ENCODE results near the gene THSD4. TPM values are rescaled to one million over a fixed set of nuclear protein-coding genes. Genes with fewer than 3 reads are reported as not detected.
"Not testable (repeated sequence)": the region's sequence is repeated elsewhere in the genome, so short reads cannot be mapped to it uniquely, and the experiment has no call there.

Gene THSD4
- polyA plus RNA-seq, 3 donors, result 29.8 to 31.9 (median 30.7) TPM

DNA sequence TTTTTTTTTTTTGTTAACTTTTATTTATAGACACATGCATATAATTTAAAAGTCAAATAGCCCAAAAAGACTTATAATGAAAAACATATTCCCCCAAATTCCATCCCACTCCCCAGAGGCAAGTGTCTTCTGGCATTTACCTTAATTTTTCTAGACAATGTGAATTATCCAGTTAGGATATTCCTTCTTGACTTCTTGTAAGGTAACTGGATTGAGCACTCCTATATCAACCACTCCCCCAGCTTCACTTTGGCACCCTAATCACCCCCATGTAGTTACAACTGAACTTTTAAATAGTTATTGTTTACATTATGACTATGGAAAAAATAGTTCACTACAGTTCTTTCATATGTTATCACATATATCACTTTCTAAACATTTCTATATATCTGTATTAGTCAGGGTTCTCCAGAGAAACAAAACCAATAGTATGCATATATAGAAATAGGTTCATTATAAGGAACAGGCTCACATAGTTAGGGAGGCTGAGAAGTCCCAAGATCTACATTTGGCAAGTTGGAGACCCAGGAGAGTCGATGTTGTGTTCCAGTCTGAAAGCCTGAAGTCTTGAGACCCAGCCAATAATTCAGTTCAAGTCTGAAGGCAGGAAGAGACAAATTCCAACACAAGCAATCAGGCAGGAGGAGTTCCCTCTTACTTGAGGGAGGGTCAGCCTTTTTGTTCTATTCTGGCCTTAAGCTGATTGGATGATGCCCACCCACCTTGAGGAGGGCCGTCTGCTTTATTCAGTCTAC is 175.8 kb downstream of the THSD4 start:
- no peak for DNase-seq

DNA sequence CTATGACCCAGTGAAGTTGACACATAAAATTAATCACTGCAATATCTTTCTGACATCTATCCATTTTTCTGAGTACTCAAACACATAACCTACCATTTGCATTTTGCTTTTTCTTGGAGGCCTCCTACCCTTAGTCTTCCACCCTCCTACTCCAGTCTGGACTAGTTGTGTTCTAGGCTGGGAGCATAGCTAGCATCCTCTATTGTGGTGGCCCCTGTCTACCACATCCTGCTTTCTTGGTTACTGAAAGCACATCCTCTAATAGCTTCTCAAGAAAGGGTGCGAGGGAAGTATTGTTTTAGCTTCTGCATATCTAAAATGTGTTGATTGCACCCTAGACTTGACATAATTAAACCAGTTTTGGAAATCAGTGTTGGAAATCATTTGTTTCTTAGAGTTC is 176.5 kb downstream of the THSD4 start:
- DNase-seq, result no peak

DNA sequence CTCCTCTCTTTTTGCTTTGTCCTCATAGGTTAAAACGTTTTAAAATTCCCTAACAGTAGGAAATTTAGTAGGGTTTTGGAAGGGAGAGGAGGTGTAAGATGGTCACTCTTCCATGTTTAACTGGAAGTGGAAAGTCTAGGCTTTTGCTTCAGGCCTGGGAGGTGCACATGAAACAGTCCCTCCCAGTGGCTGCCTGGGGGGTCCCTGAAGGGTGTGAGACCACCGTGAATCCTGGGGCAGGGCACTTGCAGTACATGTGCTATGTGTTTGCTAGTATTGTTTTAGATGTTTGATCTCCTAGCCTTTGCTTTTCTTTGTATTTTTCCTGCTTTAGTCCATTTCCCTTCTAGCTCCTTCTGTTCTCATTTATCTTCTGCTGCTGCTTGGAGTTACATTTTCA is 178.5 kb downstream of the THSD4 start:
- DNase-seq, result no peak

DNA sequence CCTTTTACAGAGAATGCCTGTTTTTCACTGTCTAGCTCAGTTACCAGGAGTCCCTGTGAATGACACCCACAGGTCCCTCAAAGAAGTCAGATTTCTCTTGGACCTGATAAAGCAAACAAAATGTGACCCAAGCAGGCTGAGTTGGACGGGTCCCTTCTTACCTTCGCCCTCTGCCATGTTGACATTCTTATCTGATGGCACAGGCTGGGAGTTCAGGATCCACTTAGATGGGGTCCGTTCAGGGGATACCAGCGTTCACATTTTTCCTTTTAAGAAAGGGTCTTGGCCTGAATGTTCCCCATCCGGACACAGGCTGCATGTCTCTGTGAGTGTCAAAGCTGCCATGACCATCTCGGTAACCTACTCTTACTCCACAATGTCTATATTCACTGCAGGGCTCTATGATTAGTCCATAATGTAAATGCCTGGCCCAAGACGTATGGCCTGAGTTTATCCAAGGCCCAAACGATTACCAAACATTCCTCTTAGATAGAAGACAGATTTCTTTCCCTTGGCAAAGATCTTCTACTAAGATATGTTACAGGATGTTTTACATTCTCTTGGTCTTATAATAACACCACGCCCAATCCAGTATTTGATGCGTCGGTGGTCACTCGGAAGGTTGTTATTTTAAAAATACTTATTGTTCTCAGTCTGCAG is 179.1 kb downstream of the THSD4 start:
- no peak for DNase-seq

DNA sequence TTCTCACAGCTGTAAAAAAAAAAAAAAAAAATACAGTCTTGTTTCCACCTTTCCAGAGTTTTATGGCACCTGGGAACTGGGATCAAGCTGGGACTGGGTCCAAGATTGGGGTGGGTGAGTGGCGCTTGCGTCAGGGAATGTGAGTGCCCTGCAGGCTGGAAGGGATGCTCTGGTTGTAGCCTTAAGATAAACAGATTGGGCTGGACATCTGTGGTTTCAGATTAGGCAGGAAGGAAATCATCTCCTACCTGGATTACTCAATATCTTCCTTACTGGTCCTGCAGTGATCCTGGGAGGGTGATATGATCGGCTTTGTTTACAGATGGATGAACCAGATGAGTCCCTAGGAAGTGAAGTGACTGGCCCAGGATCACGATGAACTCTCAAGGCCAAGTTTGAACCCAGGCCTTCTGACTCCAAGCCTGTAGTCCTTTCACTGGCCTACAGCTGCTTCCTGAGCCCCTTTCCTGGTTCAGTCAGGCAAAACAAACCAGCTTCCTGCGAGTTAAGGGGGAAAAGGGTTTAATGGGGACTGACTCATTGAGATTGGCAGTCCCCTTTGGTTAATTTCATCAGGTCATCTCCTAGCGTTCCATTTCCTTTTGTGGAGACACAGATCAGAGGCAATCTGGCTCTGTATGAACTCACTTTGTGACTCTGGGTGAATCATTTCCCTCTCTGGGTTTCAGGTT is 179.8 kb downstream of the THSD4 start:
- no peak for DNase-seq

DNA sequence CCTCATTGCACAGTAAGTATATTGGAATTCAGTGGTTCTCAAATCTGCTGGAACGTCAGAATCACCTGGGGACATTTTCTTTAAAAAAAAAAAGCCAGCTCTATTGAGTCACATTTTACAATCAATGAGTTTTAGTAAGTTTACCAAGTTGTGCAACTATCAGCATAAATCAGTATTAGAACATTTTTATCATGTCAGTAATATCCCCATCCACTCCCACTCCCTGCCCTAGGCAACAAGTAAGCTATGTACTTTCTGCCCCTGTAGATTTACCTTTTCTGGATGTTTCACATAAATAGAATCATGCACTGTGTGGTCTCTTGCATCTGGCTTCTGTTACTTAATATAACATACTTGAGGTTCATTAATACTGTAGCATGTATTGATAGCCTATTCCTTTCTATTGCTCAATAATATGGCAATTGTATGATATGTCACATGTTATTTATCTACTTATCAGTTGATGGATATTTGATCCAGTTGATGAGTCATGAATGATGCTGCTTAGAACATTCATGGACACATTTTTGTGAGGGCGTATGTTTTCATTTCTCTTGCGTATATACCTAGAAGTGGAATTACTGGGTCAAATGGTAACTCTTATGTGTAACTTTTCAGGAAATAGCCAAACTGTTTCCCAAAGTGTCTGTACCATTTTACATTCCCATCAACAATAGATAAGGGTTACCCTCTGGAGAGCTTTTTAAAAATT is 180.5 kb downstream of the THSD4 start:
- DNase-seq, result no peak

DNA sequence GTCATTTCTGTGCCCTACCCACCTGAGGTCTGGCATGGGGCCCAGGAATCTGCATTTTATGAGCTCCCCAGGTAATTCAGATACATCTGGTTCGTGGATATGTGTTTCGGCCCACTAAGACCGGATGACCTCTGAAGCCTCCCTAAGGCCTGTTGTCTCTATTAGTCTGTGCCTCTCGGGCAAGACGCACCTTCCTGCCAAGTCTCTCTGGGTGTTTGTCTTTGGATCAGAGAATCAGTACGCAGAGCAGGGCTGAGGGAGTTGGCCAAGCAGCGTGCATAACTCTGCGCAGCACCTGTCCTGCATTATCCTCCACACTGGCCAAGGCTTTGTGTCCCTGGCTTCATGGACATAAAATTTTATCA is 181.0 kb downstream of the THSD4 start:
- no peak for DNase-seq

DNA sequence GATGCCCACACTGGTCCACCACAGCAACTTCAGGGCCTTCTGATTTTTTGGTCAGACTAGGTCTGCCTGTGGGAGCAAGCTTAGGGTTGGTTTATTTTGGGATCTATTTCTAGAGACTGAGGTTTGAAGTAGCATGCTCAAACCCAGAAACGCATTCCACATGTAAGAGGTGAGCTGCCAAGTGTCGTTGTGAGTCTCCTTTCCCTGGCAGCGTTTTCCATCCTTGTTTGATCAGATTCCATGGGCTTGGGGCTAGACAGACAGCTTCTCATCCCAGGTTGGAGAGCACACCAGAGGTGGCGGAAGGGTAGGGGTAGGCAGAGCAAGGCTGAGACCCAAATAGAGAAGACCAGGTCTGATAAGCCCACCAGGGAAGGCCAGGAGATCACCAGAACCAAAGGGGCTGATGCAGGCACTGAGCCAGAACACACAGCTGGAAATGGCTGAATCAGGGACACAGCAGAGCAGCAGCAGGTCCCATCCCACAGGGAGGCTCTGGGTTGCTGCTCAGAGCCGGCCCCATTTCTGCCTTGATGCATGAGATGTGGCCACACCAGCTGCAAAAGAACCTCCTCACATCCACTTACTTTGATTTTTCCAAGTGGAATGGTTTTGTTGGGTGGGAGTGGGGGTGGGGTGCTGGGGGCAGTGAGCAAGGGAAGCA is 186.8 kb downstream of the THSD4 start:
- no peak for DNase-seq

DNA sequence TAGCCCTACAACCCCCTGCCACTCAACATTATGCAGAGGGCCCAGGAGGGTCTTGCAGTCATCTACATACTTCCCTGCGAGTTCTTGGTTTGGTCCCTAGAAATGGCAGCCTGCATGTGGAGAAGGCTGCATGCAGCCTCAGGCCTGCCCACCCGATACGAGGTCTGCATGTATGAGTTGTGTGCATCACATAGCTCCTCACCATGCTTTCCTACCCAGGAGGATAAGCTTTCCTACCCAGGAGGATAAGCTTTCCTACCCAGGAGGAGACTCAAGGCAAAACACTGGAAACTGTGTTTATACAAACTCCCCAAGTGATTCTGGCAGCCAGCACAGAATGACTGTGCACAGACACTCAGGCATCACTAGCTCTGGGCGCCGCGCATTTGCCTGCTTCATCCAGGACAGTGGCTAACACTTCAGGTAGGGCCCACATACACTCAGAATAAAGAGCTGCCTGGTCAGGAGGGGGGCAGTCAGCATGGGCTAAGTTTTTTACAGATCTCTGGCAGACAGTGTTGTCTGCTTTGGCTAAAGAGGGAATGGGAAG is 187.7 kb downstream of the THSD4 start:
- DNase-seq, result no peak

DNA sequence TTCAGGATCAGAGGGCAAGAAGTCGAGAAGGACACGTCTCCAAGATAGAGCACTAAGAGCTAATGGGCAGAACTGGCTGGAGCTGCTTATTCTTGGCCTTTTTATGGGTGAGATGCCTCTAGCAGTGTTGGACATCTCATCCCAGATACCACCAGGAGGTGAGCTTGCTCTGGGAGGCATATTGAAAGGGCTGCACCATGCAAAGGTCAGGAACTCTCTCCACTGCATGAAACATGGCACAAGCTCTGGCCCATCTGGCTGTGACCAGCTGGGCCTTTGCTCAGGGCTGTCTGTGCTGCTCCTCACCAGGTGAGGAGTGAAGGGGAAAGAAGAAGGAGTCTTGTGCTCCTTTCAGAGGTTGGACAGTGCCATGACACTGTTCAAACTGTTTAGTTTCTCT is 188.7 kb downstream of the THSD4 start:
- no peak for DNase-seq

DNA sequence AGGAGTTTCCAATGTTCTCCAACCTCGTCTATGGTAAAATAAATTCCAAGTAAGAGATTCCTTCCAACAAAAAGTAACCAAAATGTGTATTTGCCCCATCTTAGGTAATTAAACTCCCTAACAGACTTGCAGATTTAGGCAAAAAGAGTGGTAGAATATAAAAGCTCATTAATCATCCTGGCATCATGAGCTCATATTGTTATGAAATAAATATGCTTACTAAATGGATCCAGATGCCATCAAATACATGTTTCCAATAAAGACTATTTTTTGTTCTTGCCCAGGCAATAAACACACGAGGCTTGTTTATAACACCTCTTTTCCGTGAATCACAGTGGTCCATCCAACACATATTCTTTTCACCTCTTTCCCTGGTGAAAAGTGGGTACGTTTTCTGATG is 189.4 kb downstream of the THSD4 start:
- no peak for DNase-seq

DNA sequence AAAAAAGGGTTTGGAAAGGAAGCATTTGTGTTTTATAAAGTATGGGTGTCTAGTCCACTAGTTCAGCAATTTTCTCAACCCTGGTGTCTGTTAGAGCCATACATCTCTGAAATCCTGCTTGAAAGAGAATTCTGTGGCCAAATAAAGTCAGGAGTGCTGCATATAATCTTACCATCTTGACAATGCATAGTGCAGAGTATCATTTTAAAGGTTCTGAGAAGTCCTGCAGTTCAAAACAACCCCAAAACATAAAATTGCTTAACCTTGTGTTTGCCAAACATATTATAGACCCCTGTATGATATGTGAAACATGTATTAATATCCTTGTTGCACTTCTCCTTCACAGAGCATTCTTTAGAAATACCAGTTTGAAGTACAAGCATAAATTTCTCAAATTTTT is 191.3 kb downstream of the THSD4 start:
- DNase-seq, result no peak

DNA sequence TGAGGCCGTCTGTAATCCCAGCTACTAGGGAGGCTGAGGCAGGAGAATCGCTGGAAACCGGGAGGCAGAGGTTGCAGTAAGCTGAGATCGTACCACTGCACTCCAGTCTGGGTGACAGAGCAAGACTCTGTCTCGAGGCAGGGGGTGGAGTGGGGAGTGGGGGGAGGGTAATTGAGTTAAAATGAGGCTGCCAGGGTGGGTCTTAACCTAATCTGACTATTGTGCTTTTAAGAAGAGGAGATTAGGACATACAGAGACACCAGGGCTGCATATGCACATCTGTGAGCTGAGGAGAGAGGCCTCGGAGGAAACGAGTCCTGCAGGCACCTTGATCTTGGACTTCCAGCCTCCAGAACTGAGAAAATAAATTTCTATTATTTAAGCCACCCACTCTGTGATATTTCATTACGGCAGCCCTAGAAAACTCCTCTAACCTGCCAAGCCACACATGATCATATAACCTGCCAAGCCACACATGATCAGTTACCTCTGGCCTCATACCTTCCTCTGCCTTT is 197.0 kb downstream of the THSD4 start:
- no peak for DNase-seq

DNA sequence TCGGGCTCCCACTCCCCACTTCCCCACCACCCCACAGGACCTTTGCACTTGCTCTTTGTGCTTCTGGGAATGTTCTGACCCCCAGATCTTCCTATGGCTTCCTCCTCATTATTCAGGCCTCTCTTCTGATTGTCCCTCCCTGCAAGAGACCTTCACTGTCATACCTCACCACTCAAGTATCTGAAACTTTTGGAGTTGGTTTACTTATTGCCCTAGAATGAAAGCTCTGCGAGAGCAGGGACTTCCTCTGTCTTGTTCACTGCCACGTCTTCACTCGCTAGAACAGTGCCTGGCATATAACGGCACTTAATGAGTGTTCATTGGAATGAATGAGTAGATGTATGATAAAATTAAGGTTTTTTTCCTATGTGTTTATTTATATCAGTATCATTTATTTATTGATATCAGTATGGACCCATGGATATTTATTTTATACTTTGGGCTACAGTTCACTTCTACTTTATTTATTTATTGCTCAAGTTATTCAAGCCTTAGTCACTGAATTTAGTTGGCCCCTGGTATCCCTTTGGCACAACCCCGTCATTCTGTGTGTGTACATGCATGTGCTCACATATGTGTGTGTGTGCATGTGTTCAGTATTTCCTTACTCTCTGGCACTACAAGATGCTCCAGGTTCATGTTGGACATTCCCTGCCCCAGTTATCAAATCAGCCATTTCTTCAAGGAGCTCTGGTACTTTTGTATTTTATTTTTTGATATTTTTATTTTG is 197.6 kb downstream of the THSD4 start:
- no peak for DNase-seq

DNA sequence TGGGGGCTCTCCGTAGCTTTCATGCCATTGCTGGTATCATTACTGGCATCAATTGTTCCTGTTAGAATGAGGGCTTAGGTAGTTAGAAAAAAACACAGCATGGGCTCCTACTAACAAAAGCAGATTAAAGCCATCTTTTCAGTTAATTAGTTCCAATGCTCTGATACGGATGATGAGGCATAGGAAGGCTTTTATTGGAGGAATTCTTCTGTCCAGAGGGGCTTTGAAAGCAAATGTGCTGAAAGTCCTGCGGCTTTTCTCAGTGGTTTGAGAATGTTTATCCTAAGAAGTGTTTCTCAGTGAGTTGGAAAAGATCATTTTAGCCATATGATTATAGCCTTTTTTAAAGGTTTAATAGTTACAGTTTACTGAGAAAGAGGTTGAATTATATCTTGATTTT is 198.5 kb downstream of the THSD4 start:
- no peak for DNase-seq

DNA sequence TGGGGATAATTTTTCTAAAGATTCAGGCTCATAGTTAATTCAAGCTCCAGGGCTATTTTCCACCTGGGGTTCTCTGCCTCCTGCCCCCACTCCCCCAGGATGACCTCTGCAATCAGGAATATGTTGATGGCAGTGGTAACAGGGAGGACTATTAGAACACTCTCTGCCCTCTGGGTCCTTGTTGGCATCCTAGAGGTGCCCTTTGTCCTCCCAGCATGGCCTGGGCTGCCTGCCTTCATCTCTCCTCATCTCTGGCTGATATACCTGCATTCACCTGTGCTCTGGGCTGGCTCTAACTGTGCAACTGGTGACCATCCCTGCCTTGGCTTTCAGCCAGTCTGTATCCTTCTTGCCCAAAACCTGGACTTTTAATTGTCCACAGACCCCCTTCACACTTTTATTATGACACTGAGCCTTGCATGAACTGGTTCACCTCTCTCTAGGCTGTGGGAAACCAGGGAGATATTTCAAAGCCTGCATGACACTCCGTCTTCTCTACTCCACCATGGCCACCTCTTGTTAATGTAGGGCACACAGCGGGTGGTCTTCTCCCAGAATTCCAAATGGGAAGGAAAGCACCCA is 199.8 kb downstream of the THSD4 start:
- DNase-seq, result no peak

DNA sequence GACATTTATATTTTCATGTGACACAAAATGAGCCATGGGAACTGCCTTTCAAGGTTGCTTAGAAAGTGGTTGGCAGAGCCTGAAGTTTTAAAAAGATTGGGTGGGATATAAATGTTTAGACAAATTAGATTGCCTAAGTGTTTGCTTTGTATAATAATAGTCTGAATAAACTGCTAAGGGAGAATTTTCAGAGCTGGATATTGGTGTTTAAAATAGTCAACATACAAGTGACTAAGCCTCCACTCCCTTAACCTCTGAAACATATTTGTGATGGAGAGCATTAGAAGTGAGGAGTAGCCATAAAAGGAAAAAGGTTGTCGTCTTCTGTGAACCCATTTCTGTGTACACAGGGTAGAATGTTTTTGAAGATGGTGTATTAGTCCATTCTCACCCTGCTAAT is 201.6 kb downstream of the THSD4 start:
- no peak for DNase-seq

DNA sequence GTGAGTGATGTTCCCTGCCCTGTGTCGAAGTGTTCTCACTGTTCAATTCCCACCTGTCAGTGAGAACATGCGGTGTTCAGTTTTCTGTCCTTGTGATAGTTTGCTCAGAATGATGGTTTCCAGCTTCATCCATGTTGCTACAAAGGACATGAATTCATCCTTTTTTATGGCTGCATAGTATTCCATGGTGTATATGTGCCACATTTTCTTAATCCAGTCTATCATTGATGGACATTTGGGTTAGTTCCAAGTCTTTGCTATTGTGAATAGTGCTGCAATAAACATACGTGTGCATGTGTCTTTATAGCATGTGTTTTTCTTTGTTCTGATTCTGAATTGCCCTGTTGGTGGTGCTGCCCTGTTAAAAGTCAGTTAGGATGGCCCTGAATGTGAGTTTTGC is 204.2 kb downstream of the THSD4 start:
- not testable (repeated sequence) for DNase-seq

DNA sequence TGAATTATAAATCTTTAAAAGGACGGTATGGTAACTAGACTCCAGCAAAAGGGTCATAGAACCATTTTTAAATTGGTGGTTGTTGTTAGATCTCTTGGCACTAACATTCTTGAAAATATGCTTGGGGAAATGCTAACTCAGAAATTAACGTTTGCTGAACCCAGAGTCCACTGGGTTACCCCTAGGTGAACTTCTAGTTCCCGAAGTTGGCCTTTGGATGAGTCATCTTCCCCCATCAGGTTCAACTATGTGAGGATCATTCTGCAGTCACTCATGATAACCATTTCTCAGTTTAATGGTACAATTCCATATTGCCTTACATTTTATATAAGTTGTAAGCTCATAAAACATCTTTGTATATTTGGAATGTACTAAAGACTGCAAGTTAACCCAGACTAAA is 204.7 kb downstream of the THSD4 start:
- no peak for DNase-seq

DNA sequence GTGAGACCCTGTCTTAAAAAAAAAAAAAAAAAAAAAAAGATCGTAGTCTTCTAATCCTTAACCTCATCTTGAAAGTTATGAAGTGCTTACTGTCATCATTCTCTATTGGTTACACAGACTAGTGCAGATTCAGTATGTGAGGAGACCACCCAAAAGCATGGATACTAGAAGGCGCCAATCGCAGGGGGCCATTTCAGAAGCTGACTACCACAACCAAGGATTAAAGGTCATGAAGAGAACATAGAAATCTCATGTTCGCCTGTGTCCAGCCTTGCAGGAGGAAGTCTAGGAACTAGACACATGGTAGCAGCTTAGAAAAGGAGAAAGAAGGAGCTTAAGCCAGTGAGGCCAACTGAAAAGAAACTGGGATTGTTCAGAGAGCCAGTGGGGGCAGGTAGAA is 207.8 kb downstream of the THSD4 start:
- DNase-seq, result no peak
